ENCODE data around the gene BCL2L14.
"Not testable (repeated sequence)": the region's sequence is repeated elsewhere in the genome, so short reads cannot be mapped to it uniquely, and the experiment has no call there.

The BCL2L14 gene

DNA sequence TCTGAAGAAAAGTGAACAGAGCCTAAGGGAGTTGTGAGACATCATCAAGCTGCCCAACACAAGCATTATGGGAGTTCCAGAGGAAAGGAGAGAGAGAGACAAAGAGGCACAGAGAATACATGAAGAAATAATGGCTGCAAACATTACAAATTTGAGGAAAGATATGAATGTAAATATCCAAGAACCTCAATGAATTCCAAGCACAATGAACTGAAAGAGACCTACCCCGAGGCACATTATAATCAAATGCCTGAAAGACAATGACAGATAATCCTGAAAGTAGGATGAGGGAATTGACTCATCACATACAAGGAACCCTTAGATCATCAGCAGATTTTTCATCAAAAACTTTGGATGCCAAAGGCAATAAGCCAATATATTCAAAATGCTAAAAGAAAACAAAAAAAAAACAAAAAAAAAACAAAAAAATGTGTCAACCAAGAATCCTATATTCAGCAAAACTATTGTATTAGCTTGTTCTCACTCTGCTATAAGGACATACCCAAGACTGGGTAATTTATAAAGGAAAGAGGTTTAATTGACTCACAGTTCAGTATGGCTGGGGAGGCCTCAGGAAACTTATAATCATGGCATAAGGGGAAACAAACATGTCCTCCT, 37.8 kb downstream of the BCL2L14 start:
- DNase-seq (ENCODE audit: low read depth) = no peak

DNA sequence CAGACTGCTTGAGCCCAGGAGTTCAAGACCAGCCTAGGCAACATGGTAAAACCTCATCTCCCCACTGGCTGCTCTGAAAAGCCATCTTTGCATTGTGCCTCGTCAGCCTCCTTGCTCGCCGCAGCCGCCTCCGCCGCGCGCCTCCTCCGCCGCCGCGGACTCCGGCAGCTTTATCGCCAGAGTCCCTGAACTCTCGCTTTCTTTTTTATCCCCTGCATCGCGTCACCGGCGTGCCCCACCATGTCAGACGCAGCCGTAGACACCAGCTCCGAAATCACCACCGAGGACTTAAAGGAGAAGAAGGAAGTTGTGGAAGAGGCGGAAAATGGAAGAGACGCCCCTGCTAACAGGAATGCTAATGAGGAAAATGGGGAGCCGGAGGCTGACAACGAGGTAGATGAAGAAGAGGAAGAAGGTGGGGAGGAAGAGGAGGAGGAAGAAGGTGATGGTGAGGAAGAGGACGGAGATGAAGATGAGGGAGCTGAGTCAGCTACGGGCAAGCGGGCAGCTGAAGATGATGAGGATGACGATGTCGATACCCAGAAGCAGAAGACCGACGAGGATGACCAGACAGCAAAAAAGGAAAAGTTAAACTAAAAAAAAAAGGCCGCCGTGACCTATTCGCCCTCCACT, 40.3 kb downstream of the BCL2L14 start:
- DNase-seq (ENCODE audit: low read depth) = peak; percentile 8

DNA sequence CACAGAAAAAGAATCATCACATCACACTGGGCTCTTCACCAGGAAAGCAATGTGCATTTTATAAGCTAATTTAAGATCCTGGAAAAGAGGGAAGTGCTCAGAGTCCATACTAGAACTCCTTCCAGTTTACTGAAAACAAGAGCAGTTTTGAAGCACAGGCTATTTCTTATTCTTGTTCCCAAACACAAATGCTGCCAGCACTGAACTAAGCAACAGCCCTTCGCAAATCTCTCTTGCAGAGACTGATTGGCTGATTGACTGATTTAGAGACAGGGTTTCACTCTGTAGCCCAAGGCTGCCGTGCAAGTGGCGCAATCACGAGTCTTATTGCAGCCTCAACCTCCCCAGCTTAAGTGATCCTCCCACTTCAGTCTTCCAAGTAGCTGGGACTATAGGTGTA, 44.8 kb downstream of the BCL2L14 start:
- DNase-seq (ENCODE audit: low read depth) = no peak

DNA sequence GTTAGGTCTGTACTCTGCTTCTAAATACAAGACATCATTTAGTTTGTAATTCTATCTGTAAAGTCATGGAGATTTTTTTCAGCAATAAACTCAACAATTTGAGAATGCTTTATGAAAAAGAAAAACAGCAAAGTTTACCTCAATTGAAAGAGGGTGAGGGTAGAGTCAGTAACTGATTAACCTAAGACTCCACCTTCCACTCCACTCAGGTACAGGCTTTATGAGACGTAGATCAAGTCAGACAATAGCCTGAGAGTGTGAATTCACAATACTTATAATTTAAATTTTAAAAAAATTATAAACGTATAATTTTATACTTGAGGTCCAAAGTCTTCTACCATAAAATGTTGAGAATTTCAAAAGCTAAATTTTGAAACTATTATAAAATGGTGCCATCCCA, 45.9 kb downstream of the BCL2L14 start:
- no peak for DNase-seq (ENCODE audit: low read depth)

DNA sequence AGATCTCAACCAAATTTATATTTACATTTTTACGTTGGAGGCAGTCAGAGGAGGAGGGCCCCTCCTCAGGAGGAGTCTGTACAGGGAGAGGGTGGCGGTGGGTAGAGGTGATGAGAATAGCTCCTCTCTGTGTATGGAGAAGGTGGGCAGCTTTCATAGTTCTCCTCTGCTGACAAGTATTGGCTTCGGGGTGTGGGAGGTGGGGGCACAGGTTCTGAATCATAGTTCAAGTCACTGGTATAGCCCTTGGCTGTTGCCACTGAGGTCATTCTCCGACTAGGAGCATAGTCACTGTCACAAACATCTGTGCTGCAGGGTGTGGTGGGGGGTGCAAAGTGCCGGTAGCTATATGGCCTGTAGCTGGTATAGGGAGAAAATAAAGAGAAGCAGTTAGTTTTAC, 50.3 kb downstream of the BCL2L14 start:
- no peak for DNase-seq (ENCODE audit: low read depth)

DNA sequence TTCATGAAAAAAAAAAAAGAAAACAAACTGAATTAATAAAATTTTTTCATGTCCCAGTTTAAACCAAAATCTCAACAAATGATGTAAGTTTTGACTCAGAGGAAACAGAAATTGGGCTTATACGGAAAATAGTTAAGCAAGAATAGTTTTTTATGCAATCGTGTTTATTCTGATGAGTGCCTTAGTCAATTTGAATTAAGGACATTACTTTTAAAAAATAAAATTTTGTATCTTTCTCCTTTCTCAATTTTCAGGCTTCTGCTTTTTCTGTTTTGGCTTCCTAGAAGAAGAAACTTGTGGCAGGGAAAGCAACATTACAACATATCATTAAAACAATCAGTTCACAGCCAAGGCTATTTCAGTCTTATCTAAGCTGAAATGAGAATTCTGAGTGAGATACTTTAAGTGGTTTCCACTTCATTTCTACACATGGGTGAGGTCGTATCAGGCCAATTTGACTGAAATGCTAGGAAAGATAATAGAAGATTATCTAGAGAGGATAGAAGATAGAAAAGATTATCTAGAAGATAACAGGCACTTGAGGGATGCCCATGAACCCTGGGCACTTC, 52.4 kb downstream of the BCL2L14 start:
- no peak for DNase-seq (ENCODE audit: low read depth)

DNA sequence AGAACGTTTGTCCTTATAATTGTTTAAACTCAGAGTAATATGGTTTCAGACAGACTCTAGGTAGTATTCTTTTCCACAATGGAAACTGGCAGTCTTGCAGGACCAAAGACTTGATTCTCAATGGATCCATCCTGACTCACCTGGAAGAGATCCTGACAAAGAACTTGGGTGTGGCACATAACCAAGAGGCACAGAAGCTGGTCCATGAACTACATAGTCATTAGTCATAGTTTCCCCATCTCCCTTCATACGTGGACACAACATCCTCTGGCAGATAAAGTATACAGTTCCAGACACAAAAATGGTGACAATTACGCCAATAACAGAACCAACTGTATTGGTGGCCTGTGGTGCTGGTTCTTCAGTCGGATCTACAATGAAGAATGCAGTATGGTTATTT, 55.8 kb downstream of the BCL2L14 start:
- no peak for DNase-seq (ENCODE audit: low read depth)

DNA sequence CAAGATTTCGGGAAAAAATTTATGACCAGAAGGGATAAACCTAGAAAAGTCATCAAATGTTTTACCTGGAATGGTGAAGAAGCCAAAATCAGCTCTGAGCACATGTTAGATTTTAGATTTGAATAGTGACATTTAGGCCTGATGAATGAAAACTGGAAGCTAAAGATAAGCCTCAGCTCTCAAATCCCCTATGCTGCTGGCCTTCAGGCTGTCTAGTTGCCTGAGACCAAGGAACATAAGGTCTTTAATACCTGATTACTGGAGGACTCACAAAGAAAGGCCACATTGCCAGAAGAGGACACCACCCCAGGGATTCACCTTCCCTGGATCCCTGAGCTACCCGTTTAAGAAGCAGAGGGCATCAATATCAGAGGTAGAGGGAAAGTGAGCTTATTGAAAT, 56.6 kb downstream of the BCL2L14 start:
- DNase-seq (ENCODE audit: low read depth) = no peak

DNA sequence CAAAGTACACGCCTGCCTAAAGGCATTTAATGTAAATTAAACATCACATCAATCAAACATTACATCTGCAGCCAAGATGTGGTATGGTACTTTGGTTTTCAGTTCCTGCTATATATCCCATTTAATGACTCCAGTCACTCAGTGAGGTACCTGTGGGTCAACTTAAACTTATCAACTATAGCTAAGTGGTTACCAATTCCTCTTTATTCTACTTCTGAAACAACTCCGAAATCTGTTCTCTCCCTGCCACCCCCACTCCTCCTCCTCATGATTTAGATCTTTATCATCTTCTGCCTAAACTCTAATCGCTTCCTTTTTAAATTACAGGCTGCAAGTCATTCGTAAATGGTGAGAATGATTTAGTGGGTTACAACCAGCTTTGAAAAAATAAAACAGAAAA, 57.9 kb downstream of the BCL2L14 start:
- DNase-seq (ENCODE audit: low read depth) = no peak

DNA sequence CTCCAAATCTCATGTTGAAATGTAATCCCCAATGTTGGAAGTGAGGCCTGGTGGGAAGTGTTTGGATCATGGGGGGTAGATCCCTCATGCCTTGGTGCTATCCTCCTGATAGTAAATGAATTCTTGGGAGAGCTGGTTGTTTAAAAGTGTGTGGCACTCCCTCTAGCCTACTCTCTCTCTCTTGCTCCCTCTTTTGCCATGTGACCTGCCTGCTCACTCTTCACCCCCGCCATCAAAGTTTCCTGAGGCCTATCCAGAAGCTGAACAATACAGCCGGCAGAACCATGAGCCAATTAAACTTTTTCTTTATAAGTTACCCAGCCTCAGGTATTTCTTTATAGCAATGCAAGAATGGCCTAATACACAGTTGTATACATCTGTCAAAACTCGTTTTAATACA, 62.5 kb downstream of the BCL2L14 start:
- no peak for DNase-seq (ENCODE audit: low read depth)

DNA sequence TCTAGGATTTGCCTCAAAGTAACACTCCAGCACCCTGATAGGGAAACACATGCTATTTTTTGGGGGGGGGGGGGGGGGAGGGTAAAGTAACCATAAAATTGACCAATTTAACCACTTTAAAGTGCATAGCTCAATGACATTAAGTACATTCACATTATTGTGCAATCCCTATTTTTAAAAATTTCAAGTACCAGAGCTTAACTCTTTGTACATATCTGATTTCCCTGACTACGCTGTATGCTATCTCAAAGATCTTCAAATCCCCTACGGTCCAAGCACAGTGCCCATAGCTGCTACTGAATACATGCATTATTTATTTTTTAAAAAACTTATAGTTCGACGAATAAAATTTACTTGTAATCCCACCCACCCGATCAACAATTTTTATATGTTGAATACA, 63.0 kb downstream of the BCL2L14 start:
- no peak for DNase-seq (ENCODE audit: low read depth)

DNA sequence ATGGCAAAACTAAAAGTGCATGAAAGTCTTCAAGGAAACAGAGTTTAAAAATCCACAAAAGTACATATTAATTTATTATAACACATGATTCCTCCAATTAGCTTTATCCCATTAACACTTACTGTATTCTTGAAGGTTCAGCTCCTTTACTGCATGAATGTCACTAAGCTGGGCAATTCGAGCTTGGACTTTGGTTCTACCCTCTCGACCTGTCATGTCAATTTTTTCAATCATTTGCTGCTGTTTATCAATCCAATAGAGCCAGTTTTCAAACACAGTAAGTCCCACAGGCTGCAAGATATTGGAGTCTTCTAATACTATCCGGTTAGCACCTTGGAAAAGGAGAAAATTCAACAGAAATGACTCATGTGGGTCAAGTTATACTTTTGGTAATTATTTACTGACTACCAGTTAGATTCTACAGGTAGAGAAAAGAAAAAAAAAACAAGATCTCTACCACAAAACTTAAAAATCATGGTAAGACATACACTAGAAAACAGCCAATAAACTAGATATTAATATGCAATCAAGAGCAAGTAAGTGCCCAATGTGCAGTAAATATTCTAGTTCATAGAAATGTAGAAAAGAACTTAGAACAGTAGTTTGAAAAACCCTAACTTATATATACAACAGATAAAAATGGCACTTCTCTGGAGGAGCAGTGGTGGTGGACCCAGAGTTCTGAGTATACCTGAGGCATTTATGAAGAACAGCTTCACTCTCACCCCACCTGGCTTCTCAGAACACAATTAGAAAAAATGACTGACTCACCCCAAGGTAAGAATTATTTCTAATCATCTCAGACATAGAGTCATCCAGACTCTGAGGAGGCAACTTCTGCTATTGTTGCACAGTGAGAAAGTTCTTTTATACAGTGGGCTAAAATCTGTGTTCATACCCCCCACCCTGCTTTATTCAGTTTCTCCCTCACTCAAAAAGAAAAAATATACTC, 67.7 kb downstream of the BCL2L14 start:
- no peak for DNase-seq (ENCODE audit: low read depth)

DNA sequence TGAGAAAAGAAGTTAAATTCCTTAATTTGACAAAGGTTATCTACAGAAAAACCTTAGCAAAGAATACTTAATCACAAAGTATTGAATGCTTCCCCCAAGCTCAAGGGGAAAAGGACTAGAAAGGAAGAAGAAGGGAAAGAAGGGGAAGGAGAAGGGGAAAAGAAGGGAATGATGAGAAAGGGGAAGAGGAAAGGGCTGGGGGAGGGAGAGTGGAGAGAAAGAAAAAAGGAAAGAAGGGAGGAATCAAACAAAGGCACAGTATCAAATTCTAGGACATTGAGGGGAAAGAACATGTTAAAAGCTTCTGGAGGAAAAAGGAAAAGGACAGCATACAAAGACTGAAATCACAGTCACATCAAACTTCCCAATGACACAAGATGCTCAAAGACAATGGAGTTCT, 70.3 kb downstream of the BCL2L14 start:
- no peak for DNase-seq (ENCODE audit: low read depth)

DNA sequence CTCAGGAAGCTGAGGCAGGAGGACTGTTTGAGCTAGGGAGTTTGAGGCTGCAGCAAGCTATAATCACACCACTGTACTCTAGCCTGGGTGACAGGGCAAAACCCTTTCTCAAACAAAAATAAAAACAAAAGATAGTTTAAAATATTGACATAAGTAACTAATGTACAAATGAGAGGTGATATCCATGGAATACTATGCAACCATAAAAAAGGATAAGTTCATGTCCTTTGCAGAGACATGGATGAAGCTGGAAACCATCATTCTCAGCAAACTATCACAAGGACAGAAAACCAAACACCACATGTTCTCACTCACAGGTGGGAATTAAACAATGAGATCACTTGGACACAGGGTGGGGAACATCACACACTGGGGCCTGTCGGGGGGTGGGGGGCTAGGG, 73.8 kb downstream of the BCL2L14 start:
- DNase-seq (ENCODE audit: low read depth) = not testable (repeated sequence)

DNA sequence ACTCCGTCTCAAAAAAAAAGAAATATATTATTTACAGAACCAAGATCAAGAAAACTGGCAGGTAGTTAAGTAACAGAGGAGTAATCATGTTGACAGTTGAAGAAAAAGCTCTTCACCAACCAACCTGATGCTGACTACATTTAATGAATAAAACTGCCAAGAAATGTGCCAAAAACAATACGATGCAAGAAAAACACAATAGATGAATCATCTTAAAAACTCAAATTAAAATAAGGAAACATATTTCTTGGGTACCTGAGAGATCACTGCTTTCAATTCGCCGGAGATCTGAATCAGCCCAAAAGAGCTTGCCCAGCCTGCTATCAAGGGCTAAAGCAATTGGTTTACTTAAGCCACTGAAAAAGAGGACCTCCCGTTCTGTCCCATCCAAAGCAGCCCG, 76.4 kb downstream of the BCL2L14 start:
- DNase-seq (ENCODE audit: low read depth) = no peak

Measured in stimulated activated CD8-positive, alpha-beta memory T cell treated with anti-CD3 and anti-CD28 coated beads, Interleukin-12 subunit alpha, Interleukin-12 subunit beta, amount 100 ng/mL, for 1 hour (primary cell).